Measurements from ENCODE around the gene SLC17A4. TPM values are rescaled to one million over a fixed set of nuclear protein-coding genes. Genes with fewer than 3 reads are reported as not detected.

SLC17A4 gene
- total and polyA plus RNA-seq, 11 donors: 0.04 TPM; not detected in 10

DNA sequence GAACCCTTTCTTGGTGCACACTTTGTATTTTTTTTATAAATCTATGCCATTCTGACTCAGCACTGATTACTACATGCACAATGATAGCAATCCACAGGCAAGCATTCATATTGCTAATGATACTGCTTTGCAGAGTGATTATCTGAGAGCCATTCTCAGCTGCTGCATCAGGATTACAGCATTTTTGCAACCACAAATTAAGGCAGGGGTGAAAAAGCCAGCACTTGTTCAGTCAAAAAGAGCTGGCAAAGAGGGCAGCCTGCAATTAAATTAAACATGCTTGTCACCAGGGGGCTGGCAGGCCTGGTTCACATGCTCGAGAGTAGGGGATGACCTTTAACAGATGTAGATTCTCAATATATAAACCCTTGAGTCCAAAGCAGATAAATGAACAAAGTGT, 40.7 kb upstream of the SLC17A4 start:
- 49 to 59% (median 51%) methylated on average over 1 of the region's 1 CpG for WGBS, 4 donors
- no peaks in the 10 kb centered on the region for H3K9me3 ChIP-seq
- no peak for DNase-seq
- no peaks in the 10 kb centered on the region for H3K36me3 ChIP-seq
- intact Hi-C loops (cut with DNase I): loop anchor here in 1 of 10 donors (10.0 kb wide), 2 partner anchors 181 to 489 kb away; no protein-coding TSS in a partner anchor
- no peak overlapping the region for H3K4me3 ChIP-seq
- H3K27ac ChIP-seq: no peak overlapping the region
- no peak for ATAC-seq
- H3K4me1 ChIP-seq: peaks cover 0 to 6% (median 0%) of the 10 kb centered on the region in 12 donors
- no peak for TF ChIP-seq POLR2A (IDR thresholded peaks at IDR 0.05)
- TF ChIP-seq, protein P1, sequence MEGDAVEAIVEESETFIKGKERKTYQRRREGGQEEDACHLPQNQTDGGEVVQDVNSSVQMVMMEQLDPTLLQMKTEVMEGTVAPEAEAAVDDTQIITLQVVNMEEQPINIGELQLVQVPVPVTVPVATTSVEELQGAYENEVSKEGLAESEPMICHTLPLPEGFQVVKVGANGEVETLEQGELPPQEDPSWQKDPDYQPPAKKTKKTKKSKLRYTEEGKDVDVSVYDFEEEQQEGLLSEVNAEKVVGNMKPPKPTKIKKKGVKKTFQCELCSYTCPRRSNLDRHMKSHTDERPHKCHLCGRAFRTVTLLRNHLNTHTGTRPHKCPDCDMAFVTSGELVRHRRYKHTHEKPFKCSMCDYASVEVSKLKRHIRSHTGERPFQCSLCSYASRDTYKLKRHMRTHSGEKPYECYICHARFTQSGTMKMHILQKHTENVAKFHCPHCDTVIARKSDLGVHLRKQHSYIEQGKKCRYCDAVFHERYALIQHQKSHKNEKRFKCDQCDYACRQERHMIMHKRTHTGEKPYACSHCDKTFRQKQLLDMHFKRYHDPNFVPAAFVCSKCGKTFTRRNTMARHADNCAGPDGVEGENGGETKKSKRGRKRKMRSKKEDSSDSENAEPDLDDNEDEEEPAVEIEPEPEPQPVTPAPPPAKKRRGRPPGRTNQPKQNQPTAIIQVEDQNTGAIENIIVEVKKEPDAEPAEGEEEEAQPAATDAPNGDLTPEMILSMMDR (IDR thresholded peaks at IDR 0.05): no peak
- H3K27me3 ChIP-seq: peaks cover 0 to 14% (median 0%) of the 10 kb centered on the region in 9 donors

DNA sequence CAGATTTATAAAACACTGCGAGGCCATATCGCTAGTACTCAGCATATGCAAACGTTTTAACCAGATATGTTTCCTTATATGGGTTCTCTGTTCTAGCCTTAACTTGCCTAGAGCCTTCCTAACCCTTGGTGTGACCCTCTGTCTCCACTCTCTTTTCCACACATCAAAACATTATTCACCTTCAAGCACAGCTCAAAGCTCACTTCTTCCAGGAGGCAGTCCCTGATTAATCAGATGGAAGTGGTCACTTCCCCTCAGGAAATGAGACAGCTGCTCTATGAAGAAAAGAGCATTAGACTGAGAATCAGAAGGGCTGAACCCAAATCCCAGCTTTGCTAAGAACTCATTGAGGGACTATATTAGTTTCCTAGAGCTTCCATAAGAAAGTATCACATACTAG, 39.8 kb upstream of the SLC17A4 start:
- Histone ChIP-seq H3K9me3 (no peaks in the 10 kb centered on the region), H3K36me3 (no peaks in the 10 kb centered on the region), H3K4me3 (no peak overlapping the region), H3K27me3 (peaks cover 0 to 13% (median 0%) of the 10 kb centered on the region in 9 donors), H3K27ac (no peak overlapping the region), H3K4me1 (peaks cover 0 to 6% (median 0%) of the 10 kb centered on the region in 12 donors)
- intact Hi-C loops (cut with DNase I): loop anchor here in 4 of 10 donors (5.0 to 10.0 kb wide), 3 partner anchors 180 to 492 kb away; no protein-coding TSS in a partner anchor
- no peak for ATAC-seq
- no peak for DNase-seq
- TF ChIP-seq, protein P1 (IDR thresholded peaks at IDR 0.05): no peak
- TF ChIP-seq POLR2A (IDR thresholded peaks at IDR 0.05): no peak
- 36 to 51% (median 46%) methylated on average over 3 of the region's 3 CpGs for WGBS, 4 donors

DNA sequence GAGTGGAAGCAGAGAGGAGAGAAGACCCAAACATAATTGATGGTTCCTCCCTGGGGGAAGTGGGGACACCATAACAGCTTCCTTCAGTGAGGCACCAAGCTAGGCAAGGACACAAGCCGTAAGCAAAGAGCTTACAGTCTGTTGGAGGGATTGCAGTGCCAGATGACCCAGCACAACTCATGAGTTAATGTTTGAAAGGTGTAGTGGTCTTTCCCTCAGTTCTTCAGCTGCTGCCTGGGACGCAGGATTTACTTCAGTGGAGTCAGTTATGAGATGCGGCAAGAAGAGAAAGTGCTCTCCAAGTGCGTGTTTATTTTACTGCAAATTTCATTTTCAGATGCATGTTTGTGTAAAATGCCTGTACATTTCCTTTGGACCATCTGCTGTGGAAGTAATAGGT, 38.7 kb upstream of the SLC17A4 start:
- no peak overlapping the region for H3K27ac ChIP-seq
- no peak for ATAC-seq
- H3K27me3 ChIP-seq: peaks cover 0 to 12% (median 0%) of the 10 kb centered on the region in 9 donors
- H3K36me3 ChIP-seq: no peaks in the 10 kb centered on the region
- TF ChIP-seq, protein P1 (IDR thresholded peaks at IDR 0.05): no peak
- no peak for TF ChIP-seq POLR2A (IDR thresholded peaks at IDR 0.05)
- 79 to 87% (median 84%) methylated on average over 4 of the region's 4 CpGs for WGBS, 4 donors
- H3K9me3 ChIP-seq: no peaks in the 10 kb centered on the region
- DNase-seq: no peak
- H3K4me1 ChIP-seq: peaks cover 0 to 6% (median 0%) of the 10 kb centered on the region in 12 donors
- intact Hi-C loops (cut with DNase I): loop anchor here in 4 of 10 donors (5.0 to 10.0 kb wide), 3 partner anchors 179 to 493 kb away; no protein-coding TSS in a partner anchor
- no peak overlapping the region for H3K4me3 ChIP-seq

DNA sequence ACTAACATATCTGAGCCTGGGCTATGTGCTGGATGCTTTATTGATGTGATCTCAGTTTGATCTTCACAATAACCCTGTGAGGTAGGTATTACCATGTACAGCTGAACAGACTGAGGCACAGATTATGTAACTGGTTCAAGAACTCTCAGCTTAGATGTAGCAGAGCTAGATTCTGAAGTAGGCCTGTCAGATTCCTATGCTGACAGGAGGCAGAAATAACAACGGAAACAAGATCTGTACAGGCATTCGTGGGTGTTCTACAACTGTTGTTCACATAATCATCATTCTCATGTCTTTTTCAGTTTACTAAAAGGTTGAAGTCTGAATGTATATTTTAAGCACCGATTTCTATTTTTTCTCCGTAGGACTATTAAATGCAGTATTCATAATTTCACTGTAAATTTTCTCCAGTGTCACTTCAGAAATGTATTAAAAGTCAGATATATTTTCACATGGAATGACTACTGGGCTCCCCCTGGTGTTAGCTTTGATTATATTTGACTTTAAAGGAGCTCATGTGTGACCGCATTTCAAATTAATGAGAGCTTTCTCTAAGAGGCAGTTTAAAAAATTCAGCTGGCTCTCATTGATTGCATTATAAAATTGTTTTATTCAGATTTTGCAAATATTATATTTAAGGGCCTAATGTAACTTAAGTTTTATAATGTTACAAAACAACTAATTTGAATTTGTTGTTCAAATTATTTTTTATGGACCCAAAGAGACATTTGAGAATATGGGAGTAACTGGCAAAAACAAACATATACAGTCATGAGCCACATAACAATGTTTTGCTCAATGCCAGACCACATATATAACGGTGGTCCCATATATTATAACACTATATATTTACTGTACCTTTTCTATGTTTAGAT, 36.4 kb upstream of the SLC17A4 start:
- H3K36me3 ChIP-seq: no peaks in the 10 kb centered on the region
- intact Hi-C loops (cut with DNase I): loop anchor here in 4 of 10 donors (5.0 to 10.0 kb wide), 3 partner anchors 177 to 496 kb away; no protein-coding TSS in a partner anchor
- DNase-seq (no peak), ATAC-seq (no peak)
- 30 to 37% (median 33%) methylated on average over 6 of the region's 6 CpGs for WGBS, 4 donors
- H3K27ac ChIP-seq: no peak overlapping the region
- no peak overlapping the region for H3K4me3 ChIP-seq
- TF ChIP-seq POLR2A (IDR thresholded peaks at IDR 0.05): no peak
- TF ChIP-seq, protein P1 (IDR thresholded peaks at IDR 0.05): peak; percentile 21 to 70 (median 54)
- H3K4me1 ChIP-seq: peaks cover 0 to 6% (median 0%) of the 10 kb centered on the region in 12 donors
- peaks cover 0 to 12% (median 0%) of the 10 kb centered on the region in 9 donors for H3K27me3 ChIP-seq
- no peaks in the 10 kb centered on the region for H3K9me3 ChIP-seq
